Common myeloid progenitor, CD34-positive (primary cell): Measurements from ENCODE around the gene RIBC1.

ENCODE experiments used
- CTCF ChIA-PET: fragments of 350-600 bp; sonication (Branson Sonifier 250); formaldehyde crosslinking; loops from one replicate; lab custom pipeline; 2021; ENCODE audit warnings: antibody characterized with exemption; lab: Charles Lee
- POLR2A ChIA-PET: fragments of 350-600 bp; sonication (Branson Sonifier 250); formaldehyde crosslinking; loops from one replicate; lab custom pipeline; 2021; ENCODE audit warnings: antibody characterized with exemption; lab: Charles Lee
- DNase-seq, 3 donors: peaks; one replicate each; pipeline versions ENCODE4 v3.0.0 to v3.0.0-alpha.2; 2013
- H3K27ac ChIP-seq, 2 experiments: 1 replicate in 1 of 2; 2 replicates in 1 of 2; pipeline ENCODE4 v1.7.0; 2013; ENCODE audit warnings: inconsistent platforms in 2 of 2, low read length in 2 of 2, mild to moderate bottlenecking in 2 of 2, low read depth in 1 of 2, moderate library complexity in 1 of 2; ENCODE audit not compliant: severe bottlenecking in 2 of 2, insufficient read depth in 1 of 2, poor library complexity in 1 of 2
- H3K27me3 ChIP-seq, 5 experiments: replicated peaks in 2 of 5; 1 replicate in 3 of 5; 2 replicates in 2 of 5; pipeline versions ENCODE4 v1.6.1 to v1.7.0; 2013; ENCODE audit warnings: low read length in 4 of 5, mild to moderate bottlenecking in 2 of 5, moderate library complexity in 2 of 5, inconsistent platforms in 1 of 5; ENCODE audit not compliant: insufficient read depth in 5 of 5, control insufficient read depth in 4 of 5
- H3K36me3 ChIP-seq, 4 experiments: 1 replicate in 2 of 4; 2 replicates in 2 of 4; pipeline versions ENCODE4 v1.6.1 to v1.7.0; 2013; ENCODE audit warnings: low read length in 3 of 4, control low read depth in 1 of 4, mild to moderate bottlenecking in 1 of 4; ENCODE audit not compliant: control insufficient read depth in 4 of 4, insufficient read depth in 4 of 4
- H3K4me1 ChIP-seq, 4 experiments: 1 replicate in 3 of 4; 2 replicates in 1 of 4; pipeline versions ENCODE4 v1.6.1 to v1.7.1; 2013; ENCODE audit warnings: low read length in 3 of 4, mild to moderate bottlenecking in 3 of 4, control low read depth in 1 of 4, inconsistent platforms in 1 of 4, moderate library complexity in 1 of 4; ENCODE audit not compliant: control insufficient read depth in 4 of 4, insufficient read depth in 4 of 4; ENCODE audit errors: control extremely low read depth in 1 of 4
- H3K4me3 ChIP-seq, 7 experiments: 1 replicate in 4 of 7; 2 replicates in 3 of 7; pipeline versions ENCODE4 v1.5.1 to v1.7.0; 2013; ENCODE audit warnings: mild to moderate bottlenecking in 7 of 7, low read length in 6 of 7, moderate library complexity in 6 of 7, inconsistent platforms in 2 of 7, low read depth in 2 of 7, control low read depth in 1 of 7; ENCODE audit not compliant: insufficient read depth in 4 of 7, control insufficient read depth in 1 of 7; ENCODE audit errors: extremely low read depth in 1 of 7
- H3K9me3 ChIP-seq, 5 experiments: 1 replicate in 4 of 5; 2 replicates in 1 of 5; pipeline versions ENCODE4 v1.6.1 to v1.7.1; 2013; ENCODE audit warnings: low read length in 4 of 5, mild to moderate bottlenecking in 2 of 5, inconsistent platforms in 1 of 5, low read depth in 1 of 5, moderate library complexity in 1 of 5; ENCODE audit not compliant: control insufficient read depth in 4 of 5, insufficient read depth in 2 of 5; ENCODE audit errors: control extremely low read depth in 1 of 5
- WGBS: methylation state at CpG from one replicate; pipeline ENCODE4 v1.1.5; 2013; ENCODE audit not compliant: insufficient coverage; 5-methylcytosine and 5-hydroxymethylcytosine counted together

Gene RIBC1

GRCh38 chrX:53430231-53430630 lies 7.6 kb downstream of the RIBC1 start:
- H3K4me3 ChIP-seq: no peak overlapping the region
- POLR2A ChIA-PET: no interaction called here
- peaks cover 0 to 34% (median 0%) of the 10 kb centered on the region in 5 experiments for H3K27me3 ChIP-seq
- WGBS: 92% methylated on average over 9 of the region's 9 CpGs
- no peaks in the 10 kb centered on the region for H3K9me3 ChIP-seq
- DNase-seq: no peak
- no peak overlapping the region for H3K27ac ChIP-seq
- H3K36me3 ChIP-seq: peaks cover 4 to 29% (median 10%) of the 10 kb centered on the region in 4 experiments
- CTCF ChIA-PET: interaction anchor here (1.1 kb wide), 1 partner anchor 8 kb away, joined by 3 read pairs; the partner anchor contains the start of genes RIBC1 and SMC1A
- H3K4me1 ChIP-seq: peaks cover 4 to 14% (median 5%) of the 10 kb centered on the region in 4 experiments

GRCh38 chrX:53433651-53434639 lies 11.3 kb downstream of the RIBC1 start, which contains the start of gene HSD17B10:
HSD17B10 (minus strand) TSS chrX:53434370; CDS start chrX:53434345, 25 bp downstream.
- Histone ChIP-seq H3K27me3 (peaks cover 0 to 42% (median 0%) of the 10 kb centered on the region in 5 experiments), H3K27ac (peak within 1 kb of the TSS; percentile 56 to 83), H3K4me3 (peak within 1 kb of the TSS; percentile 52 to 91 (median 76)), H3K4me1 (peaks cover 4 to 16% (median 5%) of the 10 kb centered on the region in 4 experiments), H3K36me3 (peaks cover 4 to 29% (median 10%) of the 10 kb centered on the region in 4 experiments), H3K9me3 (no peaks in the 10 kb centered on the region)
- ChIA-PET CTCF (interaction anchor here (0.9 to 2.0 kb wide), 4 partner anchors 8 to 148 kb away, joined by 3 to 5 read pairs (median 4); no protein-coding TSS in a partner anchor), POLR2A (interaction anchor here (1.0 kb wide), 1 partner anchor 121 kb away, joined by 4 read pairs; no protein-coding TSS in a partner anchor)
- WGBS: 38% methylated on average over 51 of the region's 61 CpGs
- DNase-seq: peak; percentile 85 to 93 (median 90)

- H3K27ac ChIP-seq: no peak overlapping the region
- H3K27me3 ChIP-seq: peaks cover 0 to 42% (median 3%) of the 10 kb centered on the region in 5 experiments
- POLR2A ChIA-PET: interaction anchor here (1.0 kb wide), 1 partner anchor 14 kb away, joined by 3 read pairs; the partner anchor contains the start of genes RIBC1 and SMC1A
- peaks cover 2 to 14% (median 9%) of the 10 kb centered on the region in 4 experiments for H3K36me3 ChIP-seq
- DNase-seq: peak; percentile 69 to 90 (median 89)
- WGBS: 0% methylated on average over 2 of the region's 4 CpGs
- no peak overlapping the region for H3K4me3 ChIP-seq
- CTCF ChIA-PET: interaction anchor here (0.6 to 3.0 kb wide), 11 partner anchors 10 to 185 kb away, joined by 3 to 24 read pairs (median 3); partner anchors contain the start of genes RIBC1 and SMC1A
- peaks cover 4 to 23% (median 10%) of the 10 kb centered on the region in 4 experiments for H3K4me1 ChIP-seq
- H3K9me3 ChIP-seq: no peaks in the 10 kb centered on the region
Observed at GRCh38 chrX:53435997-53436396, 13.3 kb downstream of the RIBC1 start.

GRCh38 chrX:53437206-53437605 lies 14.5 kb downstream of the RIBC1 start:
- 90% methylated on average over 2 of the region's 2 CpGs for WGBS
- ChIA-PET CTCF (interaction anchor here (0.9 to 3.0 kb wide), 7 partner anchors 9 to 124 kb away, joined by 3 to 24 read pairs (median 5); partner anchors contain the start of genes RIBC1 and SMC1A), POLR2A (no interaction called here)
- Histone ChIP-seq H3K27me3 (peaks cover 0 to 54% (median 3%) of the 10 kb centered on the region in 5 experiments), H3K36me3 (peaks cover 0 to 2% (median under 1%) of the 10 kb centered on the region in 4 experiments), H3K4me3 (no peak overlapping the region), H3K4me1 (peaks cover 4 to 33% (median 23%) of the 10 kb centered on the region in 4 experiments), H3K27ac (no peak overlapping the region), H3K9me3 (no peaks in the 10 kb centered on the region)
- no peak for DNase-seq

- WGBS: 62% methylated on average over 5 of the region's 5 CpGs
- H3K4me1 ChIP-seq: peaks cover 2 to 35% (median 24%) of the 10 kb centered on the region in 4 experiments
Observed at GRCh38 chrX:53438174-53438831, 15.6 kb downstream of the RIBC1 start.

GRCh38 chrX:53438832-53439230 lies 16.2 kb downstream of the RIBC1 start:
- no peak for DNase-seq
- H3K4me3 ChIP-seq: no peak overlapping the region
- H3K9me3 ChIP-seq: no peaks in the 10 kb centered on the region
- 89% methylated on average over 1 of the region's 1 CpG for WGBS
- CTCF ChIA-PET: interaction anchor here (1.4 kb wide), 1 partner anchor 121 kb away, joined by 3 read pairs; no protein-coding TSS in a partner anchor
- H3K36me3 ChIP-seq: no peaks in the 10 kb centered on the region
- POLR2A ChIA-PET: no interaction called here
- H3K27ac ChIP-seq: no peak overlapping the region
- peaks cover 0 to 56% (median 3%) of the 10 kb centered on the region in 5 experiments for H3K27me3 ChIP-seq
- H3K4me1 ChIP-seq: peaks cover 0 to 30% (median 22%) of the 10 kb centered on the region in 4 experiments

More at GRCh38 chrX:53438174-53438831, 15.6 kb downstream of the RIBC1 start:
- ChIA-PET CTCF (interaction anchor here (1.4 kb wide), 1 partner anchor 120 kb away, joined by 3 read pairs; no protein-coding TSS in a partner anchor), POLR2A (no interaction called here)
- H3K9me3 ChIP-seq: no peaks in the 10 kb centered on the region
- H3K27me3 ChIP-seq: peaks cover 0 to 57% (median 3%) of the 10 kb centered on the region in 5 experiments
- H3K4me3 ChIP-seq: no peak overlapping the region
- H3K36me3 ChIP-seq: no peaks in the 10 kb centered on the region
- H3K27ac ChIP-seq: no peak overlapping the region
- no peak for DNase-seq
